ENCODE results near the gene PPIL1.

GRCh38 chr6:36822506-36823269 is 51.9 kb downstream of the PPIL1 start:
- TF ChIP-seq CTCF (CRISPR knock-in tag; IDR thresholded peaks at IDR 0.05) (no peak), DMAP1 (CRISPR knock-in tag; IDR thresholded peaks at IDR 0.05) (no peak), TAF1 (CRISPR knock-in tag; IDR thresholded peaks at IDR 0.05) (no peak), MAFK (conservative IDR thresholded peaks at IDR 0.05 in 1 of 2, IDR thresholded peaks at IDR 0.05 in 1 of 2; ENCODE audit: low read length in 2 of 2) (no peak), EZH2 (conservative IDR thresholded peaks at IDR 0.05; ENCODE audit: low read depth, low read length) (no peak), PHF8 (CRISPR knock-in tag; IDR thresholded peaks at IDR 0.05) (no peak), CHD4 (IDR thresholded peaks at IDR 0.05; ENCODE audit: borderline replicate concordance, low read length) (no peak), ZNF136 (CRISPR knock-in tag; IDR thresholded peaks at IDR 0.05; ENCODE audit: low read depth) (no peak), TP53 (CRISPR knock-in tag; conservative IDR thresholded peaks at IDR 0.05) (no peak), ZNF18 (CRISPR knock-in tag; IDR thresholded peaks at IDR 0.05; ENCODE audit: insufficient replicate concordance) (no peak)
- TF ChIP-seq, protein P1, sequence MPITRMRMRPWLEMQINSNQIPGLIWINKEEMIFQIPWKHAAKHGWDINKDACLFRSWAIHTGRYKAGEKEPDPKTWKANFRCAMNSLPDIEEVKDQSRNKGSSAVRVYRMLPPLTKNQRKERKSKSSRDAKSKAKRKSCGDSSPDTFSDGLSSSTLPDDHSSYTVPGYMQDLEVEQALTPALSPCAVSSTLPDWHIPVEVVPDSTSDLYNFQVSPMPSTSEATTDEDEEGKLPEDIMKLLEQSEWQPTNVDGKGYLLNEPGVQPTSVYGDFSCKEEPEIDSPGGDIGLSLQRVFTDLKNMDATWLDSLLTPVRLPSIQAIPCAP (CRISPR knock-in tag; IDR thresholded peaks at IDR 0.05; ENCODE audit: low read depth), result no peak

Data from HepG2 (cell line).